WTC11 (cell line): ENCODE results near the gene PGS1. TPM values are rescaled to one million over a fixed set of nuclear protein-coding genes. Genes with fewer than 3 reads are reported as not detected.

Source experiments
- ATAC-seq: fragments of 200-7000 bp; cut with Tn5 transposase; 2 replicates; pipeline ENCODE4 v1.10.0; 2021; ENCODE audit warnings: mild to moderate bottlenecking, moderate library complexity
- CTCF ChIA-PET: fragments of 300-600 bp; sonication (Branson Sonifier 250); formaldehyde crosslinking; loops from one replicate; lab custom pipeline; 2021; ENCODE audit warnings: antibody characterized with exemption; lab: Charles Lee
- POLR2A ChIA-PET: fragments of 350-600 bp; sonication (Branson Sonifier 250); formaldehyde crosslinking; loops from one replicate; lab custom pipeline; 2021; ENCODE audit warnings: antibody characterized with exemption; lab: Charles Lee
- DNase-seq: peaks from one replicate; pipeline ENCODE4 v3.0.0; 2021; ENCODE audit warnings: low spot score
- H3K27ac Mint-ChIP-seq: 2 replicates; pipeline ENCODE4 v1.8.0; 2021; ENCODE audit warnings: mixed read lengths
- H3K27me3 Mint-ChIP-seq: 2 replicates; pipeline ENCODE4 v1.8.0; 2021; ENCODE audit warnings: low read depth, mild to moderate bottlenecking, moderate library complexity, mixed read lengths
- H3K36me3 Mint-ChIP-seq: 2 replicates; pipeline ENCODE4 v1.8.0; 2021; ENCODE audit warnings: mixed read lengths
- H3K4me1 Mint-ChIP-seq: 2 replicates; pipeline ENCODE4 v1.8.0; 2022; ENCODE audit warnings: mixed read lengths
- H3K4me3 Mint-ChIP-seq: 2 replicates; pipeline ENCODE4 v1.8.0; 2021; ENCODE audit warnings: mild to moderate bottlenecking, moderate library complexity, mixed read lengths
- H3K9me3 Mint-ChIP-seq: 2 replicates; pipeline ENCODE4 v1.8.0; 2021; ENCODE audit warnings: mixed read lengths
- ATF6 ChIP-seq: sonication (generic); formaldehyde crosslinking; IDR thresholded peaks from 2 replicates; pipeline ENCODE4 v1.8.1; 2023; ENCODE audit warnings: mild to moderate bottlenecking, missing genetic modification reagents
- CREB1 ChIP-seq: sonication (generic); formaldehyde crosslinking; IDR thresholded peaks from 2 replicates; pipeline ENCODE4 v1.8.0; 2023; ENCODE audit warnings: mild to moderate bottlenecking, missing genetic modification reagents
- GTF2I ChIP-seq: fragments of 250-450 bp; sonication (Bioruptor Pico); conservative IDR thresholded peaks from 2 replicates; pipeline ENCODE4 v1.4.0; 2021; ENCODE audit warnings: mild to moderate bottlenecking
- HMGXB4 ChIP-seq: sonication (generic); formaldehyde crosslinking; IDR thresholded peaks from 2 replicates; pipeline ENCODE4 v1.8.1; 2023; ENCODE audit warnings: mild to moderate bottlenecking, moderate library complexity, missing genetic modification reagents
- IRF2 ChIP-seq: sonication (generic); formaldehyde crosslinking; IDR thresholded peaks from 2 replicates; pipeline ENCODE4 v1.8.0; 2022; ENCODE audit warnings: low read depth, missing genetic modification reagents, borderline replicate concordance
- NR3C1 ChIP-seq: sonication (generic); formaldehyde crosslinking; conservative IDR thresholded peaks from 2 replicates; pipeline ENCODE4 v1.8.1; 2023; ENCODE audit warnings: low read depth, mild to moderate bottlenecking, missing genetic modification reagents
- PRDM15 ChIP-seq: sonication (generic); formaldehyde crosslinking; IDR thresholded peaks from 2 replicates; pipeline ENCODE4 v1.8.0; 2022; ENCODE audit warnings: missing genetic modification reagents
- RORB ChIP-seq: fragments of 250-450 bp; sonication (Bioruptor Pico); IDR thresholded peaks from 2 replicates; pipeline ENCODE4 v1.9.0; 2021; ENCODE audit warnings: mild to moderate bottlenecking
- SP1 ChIP-seq: sonication (generic); formaldehyde crosslinking; conservative IDR thresholded peaks from 2 replicates; pipeline ENCODE4 v1.8.1; 2022; ENCODE audit warnings: missing genetic modification reagents
- ZNF281 ChIP-seq: sonication (generic); formaldehyde crosslinking; IDR thresholded peaks from 2 replicates; pipeline ENCODE4 v1.8.0; 2023; ENCODE audit warnings: mild to moderate bottlenecking, missing genetic modification reagents
- ZNF396 ChIP-seq: fragments of 250-450 bp; sonication (Bioruptor Pico); IDR thresholded peaks from 2 replicates; pipeline ENCODE4 v1.8.0; 2021; ENCODE audit warnings: mild to moderate bottlenecking, moderate library complexity, borderline replicate concordance
- ZNF416 ChIP-seq: fragments of 250-450 bp; sonication (Bioruptor Pico); IDR thresholded peaks from 2 replicates; pipeline ENCODE4 v1.9.0; 2021; ENCODE audit warnings: mild to moderate bottlenecking, inconsistent platforms
- ZNF532 ChIP-seq: fragments of 250-450 bp; sonication (Bioruptor Pico); IDR thresholded peaks from 2 replicates; pipeline ENCODE4 v1.9.0; 2021; ENCODE audit warnings: mild to moderate bottlenecking, borderline replicate concordance
- total RNA-seq: library from RNA; stranded (reverse); gene quantifications from 3 replicates; pipeline ENCODE4 v1.2.3, GENCODE V29; 2021

The PGS1 gene
- total RNA-seq, 1 experiment from 2014 or later = 51.4 TPM

- DNase-seq (no peak), ATAC-seq (no peak)
- ChIA-PET POLR2A (no interaction called here), CTCF (interaction anchor here (0.5 to 1.2 kb wide), 2 partner anchors 11 to 1355 kb away, joined by 3 to 5 read pairs; no protein-coding TSS in a partner anchor)
- Mint-ChIP-seq H3K27ac (no peak overlapping the region), H3K9me3 (peaks cover 2% of the 10 kb centered on the region; the same call in 1 of the 2 replicates), H3K4me3 (no peak overlapping the region), H3K36me3 (peaks cover 9% of the 10 kb centered on the region; the same call in 1 of the 2 replicates), H3K27me3 (no peaks in the 10 kb centered on the region), H3K4me1 (peaks cover 34% of the 10 kb centered on the region)
- no peak for TF ChIP-seq ZNF281
- no peak for TF ChIP-seq ZNF532 (CRISPR knock-in tag)
- 0 out of 2 replicates have a peak, but pooled peaks have one; percentile 20 for TF ChIP-seq PRDM15 (CRISPR knock-in tag)
Observed at GRCh38 chr17:78433013-78433727, 54.7 kb downstream of the PGS1 start.

- Mint-ChIP-seq H3K27me3 (no peaks in the 10 kb centered on the region), H3K27ac (peak overlapping the region; percentile 69; the same call in 1 of the 2 replicates), H3K36me3 (peaks cover 7% of the 10 kb centered on the region; the same call in 1 of the 2 replicates), H3K4me1 (peaks cover 34% of the 10 kb centered on the region), H3K4me3 (no peak overlapping the region), H3K9me3 (peaks cover 6% of the 10 kb centered on the region; the same call in 1 of the 2 replicates)
- no peak for DNase-seq
- ChIA-PET POLR2A (no interaction called here), CTCF (no interaction called here)
- ATAC-seq = no peak
- TF ChIP-seq IRF2 (CRISPR knock-in tag) (no peak), ZNF532 (CRISPR knock-in tag) (no peak), CREB1 (no peak), HMGXB4 (CRISPR knock-in tag) (no peak), RORB (CRISPR knock-in tag) (no peak), GTF2I (CRISPR knock-in tag) (no peak), ATF6 (CRISPR knock-in tag) (no peak), SP1 (CRISPR knock-in tag) (no peak), ZNF396 (no peak), NR3C1 (CRISPR knock-in tag) (no peak), ZNF416 (CRISPR knock-in tag) (no peak)
Observed at GRCh38 chr17:78433780-78434335, 55.4 kb downstream of the PGS1 start.
